Measurements from ENCODE around the gene DRD2. TPM values are rescaled to one million over a fixed set of nuclear protein-coding genes. Genes with fewer than 3 reads are reported as not detected.

Gene DRD2
- total and polyA plus RNA-seq, 12 donors, result 0.23 to 13.8 (median 5.3) TPM; not detected in 3

DNA sequence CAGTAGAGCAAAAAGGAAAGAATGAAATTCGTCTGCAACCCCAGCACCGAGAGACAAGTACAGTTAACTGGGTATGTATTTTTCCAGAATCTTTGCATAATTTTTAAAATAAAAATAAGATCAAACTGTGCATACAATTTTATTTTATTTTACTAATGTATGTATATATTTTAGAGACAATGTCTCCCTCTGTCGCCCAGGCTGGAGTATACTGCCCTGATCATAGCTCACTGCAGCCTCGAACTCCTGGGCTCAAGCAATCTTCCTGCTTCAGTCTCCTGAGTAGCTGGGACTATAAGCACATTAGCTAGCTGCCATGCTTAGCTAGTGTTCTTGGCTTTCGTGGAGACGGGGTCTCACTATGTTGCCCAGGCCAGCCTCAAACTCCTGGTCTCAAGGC is 18.8 kb upstream of the DRD2 start:
- no peaks in the 10 kb centered on the region for H3K9me3 ChIP-seq (replicated peaks in 1 of 3)
- WGBS, 4 donors, result 61 to 75% (median 65%) methylated on average over 6 of the region's 6 CpGs
- H3K36me3 ChIP-seq (replicated peaks in 1 of 2), result no peaks in the 10 kb centered on the region
- H3K27ac ChIP-seq, result no peak overlapping the region
- intact Hi-C loops (cut with DNase I), result no loop called here
- no peak for TF ChIP-seq POLR2A (IDR thresholded peaks at IDR 0.05)
- TF ChIP-seq, protein P1, sequence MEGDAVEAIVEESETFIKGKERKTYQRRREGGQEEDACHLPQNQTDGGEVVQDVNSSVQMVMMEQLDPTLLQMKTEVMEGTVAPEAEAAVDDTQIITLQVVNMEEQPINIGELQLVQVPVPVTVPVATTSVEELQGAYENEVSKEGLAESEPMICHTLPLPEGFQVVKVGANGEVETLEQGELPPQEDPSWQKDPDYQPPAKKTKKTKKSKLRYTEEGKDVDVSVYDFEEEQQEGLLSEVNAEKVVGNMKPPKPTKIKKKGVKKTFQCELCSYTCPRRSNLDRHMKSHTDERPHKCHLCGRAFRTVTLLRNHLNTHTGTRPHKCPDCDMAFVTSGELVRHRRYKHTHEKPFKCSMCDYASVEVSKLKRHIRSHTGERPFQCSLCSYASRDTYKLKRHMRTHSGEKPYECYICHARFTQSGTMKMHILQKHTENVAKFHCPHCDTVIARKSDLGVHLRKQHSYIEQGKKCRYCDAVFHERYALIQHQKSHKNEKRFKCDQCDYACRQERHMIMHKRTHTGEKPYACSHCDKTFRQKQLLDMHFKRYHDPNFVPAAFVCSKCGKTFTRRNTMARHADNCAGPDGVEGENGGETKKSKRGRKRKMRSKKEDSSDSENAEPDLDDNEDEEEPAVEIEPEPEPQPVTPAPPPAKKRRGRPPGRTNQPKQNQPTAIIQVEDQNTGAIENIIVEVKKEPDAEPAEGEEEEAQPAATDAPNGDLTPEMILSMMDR (IDR thresholded peaks at IDR 0.05), result no peak
- H3K4me1 ChIP-seq (replicated peaks in 1 of 2), result no peaks in the 10 kb centered on the region
- no peaks in the 10 kb centered on the region for H3K27me3 ChIP-seq
- no peak for DNase-seq
- H3K4me3 ChIP-seq, result no peak overlapping the region

DNA sequence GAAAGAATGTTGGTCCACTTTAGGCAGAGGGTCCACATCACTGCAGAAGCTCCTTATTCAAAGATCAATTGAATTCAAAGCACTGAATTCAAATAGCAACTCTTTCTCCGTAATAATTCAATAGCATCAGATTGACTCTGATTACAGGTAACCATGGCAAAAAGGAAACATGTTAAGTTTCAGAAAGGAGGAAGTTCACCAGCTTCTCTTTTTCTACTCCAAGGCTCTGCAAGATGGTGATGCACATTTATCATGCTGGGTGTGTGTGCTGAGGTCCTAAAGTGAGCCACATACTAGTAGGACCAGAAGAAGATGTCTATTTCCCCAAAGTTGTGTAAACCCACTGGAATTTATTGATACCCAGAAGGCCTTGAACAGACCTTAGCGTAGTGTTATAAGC is 18.0 kb upstream of the DRD2 start:
- no peak for DNase-seq
- intact Hi-C loops (cut with DNase I), result no loop called here
- TF ChIP-seq, protein P1 (IDR thresholded peaks at IDR 0.05), result no peak
- TF ChIP-seq POLR2A (IDR thresholded peaks at IDR 0.05), result no peak

DNA sequence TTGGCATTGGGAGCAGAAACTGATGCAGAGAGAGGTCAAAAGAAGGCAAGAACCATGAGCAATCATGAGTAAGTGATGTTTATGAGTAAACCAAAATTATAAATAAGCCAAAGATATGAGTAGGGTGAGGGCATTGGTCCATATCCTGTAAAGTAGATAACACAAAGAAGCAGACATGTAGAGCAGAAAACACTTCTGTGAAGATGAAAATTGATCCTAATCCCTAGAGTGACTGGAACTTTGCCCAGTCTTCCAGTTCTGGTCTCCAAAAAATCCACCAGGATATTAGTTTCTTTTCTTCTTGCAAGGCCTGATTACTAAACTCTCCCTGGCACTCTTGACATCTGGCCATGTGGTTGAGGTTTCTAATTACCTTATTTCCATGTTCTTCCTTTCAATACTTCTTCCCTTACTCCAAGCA is 13.7 kb upstream of the DRD2 start:
- Histone ChIP-seq H3K27ac (no peak overlapping the region), H3K4me1 (replicated peaks in 1 of 2) (no peaks in the 10 kb centered on the region), H3K36me3 (replicated peaks in 1 of 2) (no peaks in the 10 kb centered on the region), H3K4me3 (no peak overlapping the region), H3K27me3 (no peaks in the 10 kb centered on the region), H3K9me3 (replicated peaks in 1 of 3) (no peaks in the 10 kb centered on the region)
- intact Hi-C loops (cut with DNase I), result no loop called here
- TF ChIP-seq, protein P1 (IDR thresholded peaks at IDR 0.05), result no peak
- TF ChIP-seq POLR2A (IDR thresholded peaks at IDR 0.05), result no peak
- no peak for DNase-seq

More for the DNA sequence above, 18.0 kb upstream of the DRD2 start:
- Histone ChIP-seq H3K4me3 (no peak overlapping the region), H3K27ac (no peak overlapping the region), H3K36me3 (replicated peaks in 1 of 2) (no peaks in the 10 kb centered on the region), H3K4me1 (replicated peaks in 1 of 2) (no peaks in the 10 kb centered on the region), H3K9me3 (replicated peaks in 1 of 3) (no peaks in the 10 kb centered on the region), H3K27me3 (no peaks in the 10 kb centered on the region)
- 79 to 88% (median 82%) methylated on average over 2 of the region's 2 CpGs for WGBS, 4 donors

DNA sequence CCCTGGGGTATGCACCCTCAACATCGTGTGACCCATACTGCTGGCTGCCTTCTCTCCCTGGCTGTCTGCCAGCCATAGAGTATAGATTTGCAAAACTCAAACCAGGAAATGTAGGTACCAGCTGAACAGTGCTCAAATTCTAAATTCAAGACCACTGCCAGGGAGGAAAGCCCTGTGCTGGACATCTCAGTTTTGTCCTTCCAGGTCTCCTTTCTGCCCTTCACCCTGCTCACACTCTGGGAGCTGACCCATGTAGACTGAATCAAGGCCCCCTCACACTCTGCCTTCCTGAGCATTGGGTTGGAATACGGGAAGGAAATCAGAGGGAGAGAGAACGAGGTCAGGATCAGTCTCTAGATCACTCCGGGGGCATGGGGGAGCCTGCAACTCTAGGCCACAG is 12.4 kb upstream of the DRD2 start:
- intact Hi-C loops (cut with DNase I), result no loop called here
- no peak for DNase-seq
- WGBS, 4 donors, result 66 to 85% (median 75%) methylated on average over 4 of the region's 4 CpGs
- Histone ChIP-seq H3K36me3 (replicated peaks in 1 of 2) (no peaks in the 10 kb centered on the region), H3K27ac (no peak overlapping the region), H3K27me3 (no peaks in the 10 kb centered on the region), H3K9me3 (replicated peaks in 1 of 3) (no peaks in the 10 kb centered on the region), H3K4me1 (replicated peaks in 1 of 2) (no peaks in the 10 kb centered on the region), H3K4me3 (no peak overlapping the region)
- no peak for TF ChIP-seq POLR2A (IDR thresholded peaks at IDR 0.05)
- TF ChIP-seq, protein P1 (IDR thresholded peaks at IDR 0.05), result no peak
